ENCODE data around the gene SLC17A7. TPM values are rescaled to one million over a fixed set of nuclear protein-coding genes. Genes with fewer than 3 reads are reported as not detected.

Gene SLC17A7
- total RNA-seq, 1 donor from 2014 or later: 0.17 TPM

DNA sequence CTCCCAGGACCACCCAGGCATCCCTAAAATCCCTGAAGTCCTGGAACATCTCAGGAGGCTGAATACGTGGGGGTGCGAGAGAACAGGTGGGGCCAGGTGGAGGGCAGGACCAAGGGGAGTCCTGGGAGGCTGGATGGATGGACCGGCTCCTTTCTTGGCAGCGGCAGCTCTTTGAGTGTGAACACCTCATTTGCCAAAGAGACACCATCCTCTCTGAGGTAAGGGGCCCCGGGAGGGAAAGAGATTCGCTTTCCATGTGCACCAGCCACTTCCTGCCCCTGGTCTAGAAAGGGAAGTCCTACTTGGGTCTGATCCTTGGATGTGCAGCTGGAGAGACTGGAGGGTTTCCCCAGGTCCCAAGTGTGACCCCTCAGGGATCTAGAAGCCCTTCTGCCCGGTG is 34.2 kb downstream of the SLC17A7 start:
- no peak for DNase-seq

DNA sequence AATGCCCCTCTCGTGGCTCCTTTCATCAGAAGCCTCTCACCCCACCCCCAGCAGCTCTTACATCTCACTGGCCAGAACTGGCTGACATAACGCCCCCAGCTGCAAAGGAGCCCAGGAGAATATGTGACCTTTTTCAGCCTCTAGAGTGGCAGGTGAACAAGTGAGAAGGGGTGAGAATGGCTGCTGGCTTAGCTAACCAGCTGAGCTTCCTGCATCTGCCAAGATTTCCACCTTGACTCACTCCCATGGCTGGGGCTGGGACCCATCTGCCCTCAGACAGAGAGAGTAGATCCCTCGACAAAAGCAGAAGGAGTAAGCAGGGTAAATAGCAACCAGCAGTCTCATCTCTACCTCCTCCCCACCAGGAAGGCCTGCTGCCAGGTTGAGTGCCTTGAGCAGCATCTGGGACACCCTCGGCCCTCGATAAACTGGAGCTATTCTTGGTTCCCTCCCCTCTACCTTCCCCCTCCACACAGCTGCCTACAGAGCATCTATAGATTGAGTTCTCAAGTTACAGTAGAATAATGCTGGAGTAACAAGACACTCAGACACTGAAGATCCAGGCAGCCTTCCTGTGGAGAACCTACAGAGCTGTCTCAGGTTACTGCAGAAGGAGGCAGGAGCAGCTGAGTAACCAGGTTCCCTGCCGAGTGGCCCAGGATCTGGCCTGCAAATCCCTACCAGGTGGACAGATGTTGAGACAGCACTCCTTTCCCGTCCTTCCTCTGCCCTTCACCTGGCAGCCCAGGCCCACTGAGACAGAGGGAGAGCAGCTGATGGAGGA is 37.7 kb downstream of the SLC17A7 start:
- no peak for DNase-seq

DNA sequence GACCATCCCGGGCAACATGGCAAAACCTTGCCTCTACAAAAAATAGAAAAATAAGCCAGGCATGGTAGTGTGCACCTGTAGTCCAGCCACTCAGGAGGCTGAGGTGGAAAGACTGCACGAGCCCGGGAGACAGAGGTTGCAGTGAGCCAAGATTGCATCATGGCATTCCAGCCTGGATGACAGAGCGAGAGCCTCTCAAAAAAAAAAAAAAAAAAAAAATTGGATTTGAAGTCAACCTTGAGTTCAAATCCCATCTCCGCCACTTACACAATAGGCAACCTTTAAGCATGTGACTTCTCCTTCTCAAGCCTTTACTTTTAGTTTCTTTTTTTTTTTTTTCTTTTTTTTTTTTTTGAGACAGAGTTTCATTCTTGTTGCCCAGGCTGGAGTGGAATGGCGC is 41.3 kb downstream of the SLC17A7 start:
- DNase-seq: no peak

DNA sequence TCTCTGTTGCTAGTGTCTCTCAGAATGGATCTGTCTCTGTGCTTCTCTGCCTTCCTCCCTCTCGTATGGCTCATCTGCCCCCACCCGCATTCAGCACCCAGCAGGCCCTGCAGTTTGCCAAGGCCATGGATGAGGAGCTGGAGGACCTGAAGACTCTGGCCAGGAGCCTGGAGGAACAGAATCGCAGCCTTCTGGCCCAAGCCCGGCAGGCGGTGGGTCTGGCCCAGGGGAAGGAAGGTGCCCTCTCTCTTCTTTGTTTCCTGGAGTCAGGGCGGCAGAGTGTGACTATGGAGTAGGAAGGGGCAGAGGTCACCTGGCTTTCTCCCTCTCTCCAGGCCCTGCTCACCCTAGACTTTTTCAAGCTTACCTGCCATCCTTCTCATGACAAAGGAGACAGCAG is 42.4 kb downstream of the SLC17A7 start:
- DNase-seq: no peak

DNA sequence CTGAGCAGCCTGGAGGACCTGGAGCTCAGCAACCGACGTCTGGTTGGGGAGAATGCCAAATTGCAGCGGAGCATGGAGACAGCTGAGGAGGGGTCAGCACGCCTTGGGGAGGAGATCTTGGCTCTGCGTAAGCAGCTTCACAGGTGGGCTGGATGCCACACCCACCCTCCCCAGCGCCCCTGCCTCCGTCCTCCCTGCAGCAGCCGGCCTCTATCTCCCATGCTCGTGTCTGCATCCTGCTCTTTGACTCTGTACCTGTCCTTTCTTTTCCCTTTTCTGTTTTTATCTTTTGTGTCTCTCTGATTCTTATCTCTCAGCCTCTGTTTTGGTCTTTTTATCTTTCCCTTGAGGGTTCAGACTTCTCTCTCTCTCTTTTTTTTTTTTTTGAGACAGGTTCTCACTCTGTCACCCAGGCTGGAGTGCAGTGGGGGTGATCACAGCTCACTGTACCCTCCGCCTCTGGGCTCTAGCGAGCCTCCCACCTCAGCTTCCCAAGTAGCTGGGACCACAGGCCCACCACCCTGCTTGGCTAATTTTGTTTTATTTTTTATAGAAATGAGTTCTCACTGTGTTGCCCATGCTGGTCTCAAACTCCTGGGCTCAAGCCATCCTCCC is 43.2 kb downstream of the SLC17A7 start:
- no peak for DNase-seq

DNA sequence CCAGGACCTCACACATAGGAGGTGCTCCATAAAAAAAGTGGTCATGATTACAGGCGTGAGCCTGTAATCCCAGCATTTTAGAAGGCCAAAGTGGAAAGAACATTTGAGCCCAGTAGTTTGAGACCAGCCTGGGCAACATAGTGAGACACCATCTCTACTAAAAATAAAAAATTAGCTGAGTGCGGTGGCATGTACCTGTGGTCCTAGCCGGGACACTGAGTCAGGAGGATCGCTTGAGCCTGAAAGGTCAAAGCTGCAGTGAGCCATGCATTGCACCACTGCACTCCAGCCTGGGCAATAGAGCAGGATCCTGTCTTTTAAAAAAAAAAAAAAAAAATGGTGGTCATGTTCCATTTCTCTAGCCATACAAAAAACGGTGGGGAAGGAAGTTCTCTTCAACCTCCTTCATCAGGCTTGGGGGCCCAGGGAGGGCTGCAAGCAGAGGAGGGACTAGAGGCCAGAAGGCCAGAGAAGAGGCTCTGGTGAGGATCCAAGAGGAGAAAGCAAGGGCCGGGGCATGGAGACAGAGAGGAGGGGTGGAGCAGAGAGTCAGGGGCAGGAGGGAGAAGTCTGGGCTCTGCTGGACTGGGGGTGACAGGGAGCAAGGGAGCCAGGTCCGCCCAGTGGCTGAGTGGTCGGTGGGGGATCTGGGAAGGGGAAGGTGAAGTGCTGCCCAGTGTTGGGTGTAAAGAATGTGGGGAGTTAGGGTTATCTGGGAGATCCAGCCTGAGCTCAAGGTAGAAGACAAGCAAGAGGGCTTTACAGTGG is 44.4 kb downstream of the SLC17A7 start:
- no peak for DNase-seq

DNA sequence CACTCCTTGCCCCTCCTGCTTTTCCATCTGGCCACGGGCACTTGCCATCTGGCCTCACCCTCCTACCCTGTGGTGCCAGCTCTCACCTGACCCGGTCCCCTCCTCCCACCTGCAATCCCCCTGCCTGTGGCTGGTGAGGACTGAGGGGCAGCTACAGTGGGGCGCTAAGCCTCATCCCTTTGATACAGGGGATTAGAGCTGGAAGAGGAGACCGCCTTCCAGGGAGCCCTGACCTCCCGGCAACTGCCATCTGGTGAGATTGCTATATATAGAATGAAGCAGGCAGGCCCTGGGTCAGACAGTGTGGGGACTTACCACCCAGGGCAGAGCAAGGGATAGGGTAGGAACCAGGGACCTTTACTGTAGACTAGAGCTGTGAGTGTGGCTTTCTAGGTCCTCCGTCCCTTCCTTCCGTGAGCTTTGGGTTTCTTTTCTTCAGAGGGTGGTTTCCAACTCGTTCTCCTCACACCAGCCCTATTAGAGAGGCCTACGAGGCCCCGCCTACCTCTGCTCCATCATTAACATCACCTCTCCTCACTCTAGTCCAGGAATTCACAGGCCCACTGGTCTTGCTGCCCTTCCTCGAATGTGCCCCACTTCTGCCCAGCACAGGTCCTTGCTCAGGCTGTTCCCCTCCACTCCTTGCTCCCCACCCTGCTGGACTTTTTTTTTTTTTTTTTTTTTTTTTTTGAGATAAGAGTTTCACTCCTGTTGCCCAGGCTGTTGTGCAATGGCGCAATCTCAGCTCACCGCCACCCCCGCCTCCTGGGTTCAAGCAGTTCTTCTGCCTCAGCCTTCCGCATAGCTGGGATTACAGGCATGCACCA is 45.5 kb downstream of the SLC17A7 start:
- DNase-seq: no peak

DNA sequence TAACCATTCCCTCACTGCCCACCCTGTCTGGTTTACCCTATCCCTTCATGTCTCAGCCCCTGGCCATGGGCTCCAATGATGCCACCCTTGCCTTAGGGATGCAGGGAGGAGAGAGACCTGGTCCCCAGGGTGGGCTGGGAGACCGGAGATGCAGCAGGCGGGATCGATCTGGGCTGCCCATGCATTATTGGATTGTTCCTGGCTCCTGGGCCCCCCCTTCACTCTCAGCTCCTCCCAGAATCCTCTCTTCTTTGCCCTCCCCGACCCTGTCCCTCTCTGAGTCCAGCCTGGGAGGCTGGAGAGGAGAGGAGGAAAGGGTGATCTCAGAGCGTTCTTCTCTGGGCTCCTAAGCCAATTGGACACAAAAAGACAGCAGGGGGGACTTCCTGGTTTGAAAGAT is 47.4 kb downstream of the SLC17A7 start:
- no peak for DNase-seq

DNA sequence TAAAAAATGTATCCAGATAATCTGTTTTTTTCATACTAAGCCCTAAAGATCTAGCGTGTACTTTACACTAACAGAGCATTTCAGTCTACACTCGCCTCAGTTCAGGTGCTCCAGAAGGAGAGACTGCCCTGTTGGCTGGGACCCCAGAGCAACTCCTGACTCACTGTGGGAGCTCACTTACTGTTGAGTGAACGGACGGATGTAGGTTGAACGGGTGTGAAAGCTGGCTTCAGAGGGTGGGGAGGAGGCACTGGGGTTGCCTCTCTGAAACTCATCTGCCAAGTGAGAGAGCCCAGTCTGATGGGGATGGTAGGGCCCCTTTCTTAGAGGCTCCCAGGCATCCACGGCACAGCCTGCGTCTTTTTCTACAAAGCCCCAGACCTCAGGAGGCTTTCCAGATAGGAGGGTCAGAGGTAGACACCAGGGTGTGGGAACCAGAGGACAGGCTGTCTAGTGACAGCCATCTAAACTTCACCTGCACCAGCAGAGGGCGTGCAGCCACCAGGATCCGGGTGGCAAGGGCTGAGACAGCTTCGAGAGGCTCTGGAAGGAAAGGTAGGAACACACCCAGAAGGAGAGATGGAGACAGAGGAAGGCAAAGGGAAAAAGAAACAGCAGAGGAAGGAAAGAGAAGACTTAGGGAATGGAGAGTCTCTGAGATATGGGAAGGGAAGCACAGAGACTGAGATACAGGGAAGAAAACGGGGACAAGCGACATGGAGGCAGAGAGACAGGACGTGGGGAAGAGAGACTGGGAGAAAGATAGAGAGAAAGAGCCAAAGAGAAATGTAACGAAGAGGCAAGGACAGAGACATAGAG is 49.5 kb downstream of the SLC17A7 start:
- DNase-seq: peak; percentile 81

DNA sequence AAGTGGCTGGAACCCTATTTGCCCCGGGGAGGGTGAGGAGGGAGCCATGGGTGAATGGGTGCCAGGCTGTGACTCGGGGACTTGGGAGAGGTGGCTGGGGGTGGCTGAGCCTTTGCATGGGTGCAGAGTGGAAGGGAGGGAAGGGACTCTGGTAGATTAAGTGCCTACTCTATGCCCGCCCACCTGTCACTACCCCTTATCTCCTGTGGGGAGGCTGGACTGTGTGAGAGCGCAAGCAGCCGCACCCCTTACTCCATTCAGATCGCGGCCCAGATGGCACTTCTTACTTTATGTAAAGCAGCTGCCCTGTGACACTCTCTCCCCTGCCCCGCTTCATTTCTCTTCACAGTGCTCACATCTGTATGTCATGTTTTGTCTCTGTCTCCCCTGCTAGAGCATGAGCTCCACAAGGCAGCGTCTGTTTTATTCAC is 50.4 kb downstream of the SLC17A7 start:
- no peak for DNase-seq

DNA sequence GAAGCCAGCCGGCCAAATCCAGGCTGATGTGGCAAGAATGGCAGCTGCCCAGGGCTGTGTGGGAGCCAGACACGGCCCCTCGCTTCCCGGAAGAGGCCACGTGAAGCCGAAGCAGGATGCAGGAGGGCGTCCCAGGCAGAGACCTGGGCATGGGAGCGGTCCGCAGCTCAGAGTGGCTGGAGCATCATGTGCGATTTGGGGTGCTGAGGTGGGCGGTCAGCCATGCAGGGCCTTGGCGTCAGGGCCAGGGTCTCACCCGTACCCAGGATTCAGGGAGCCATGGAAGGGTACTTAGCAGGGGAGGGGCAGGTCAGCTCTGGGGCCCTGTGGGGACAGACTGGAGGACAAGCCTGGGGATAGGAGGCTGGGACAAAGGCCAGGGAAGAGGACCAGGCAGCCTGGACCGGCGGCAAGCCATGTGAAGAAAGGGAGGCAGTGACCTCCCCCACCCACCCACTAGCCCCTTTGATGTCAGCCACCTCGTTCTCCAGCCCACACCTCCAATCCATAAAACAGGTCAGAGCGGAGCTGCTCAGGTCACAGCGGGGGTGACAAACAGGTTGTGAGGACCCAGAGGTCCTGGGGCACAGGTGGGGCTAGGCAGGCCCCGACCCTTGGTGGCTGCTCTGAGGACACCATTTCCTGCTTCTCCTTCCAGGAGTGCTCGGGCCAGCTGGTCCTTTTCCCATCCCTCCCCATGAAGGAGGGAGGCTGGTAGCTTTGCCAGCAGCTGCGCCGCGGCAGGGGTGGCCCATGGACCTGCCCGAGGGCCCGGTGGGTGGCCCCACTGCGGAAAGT is 51.0 kb downstream of the SLC17A7 start:
- DNase-seq: no peak

DNA sequence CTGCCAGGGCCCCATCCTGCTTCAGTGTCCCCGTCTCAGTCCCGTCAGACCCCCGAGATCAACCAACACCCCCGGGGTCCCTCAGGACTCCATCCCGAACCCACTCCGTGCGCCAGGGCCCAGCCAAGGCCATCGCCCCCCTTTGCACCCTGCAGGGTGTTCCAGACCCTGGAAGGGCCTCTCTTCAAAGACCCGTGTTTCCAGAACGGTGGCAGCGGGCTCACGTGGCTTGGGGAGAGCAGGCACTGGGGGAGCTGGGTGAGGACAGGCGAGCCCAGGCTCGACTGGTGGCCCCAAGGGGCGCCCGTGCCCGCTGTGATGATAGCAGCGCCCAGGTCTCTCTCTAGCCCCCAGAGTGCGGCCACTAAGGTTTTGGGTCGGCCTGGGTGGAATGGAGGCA is 51.9 kb downstream of the SLC17A7 start:
- no peak for DNase-seq

DNA sequence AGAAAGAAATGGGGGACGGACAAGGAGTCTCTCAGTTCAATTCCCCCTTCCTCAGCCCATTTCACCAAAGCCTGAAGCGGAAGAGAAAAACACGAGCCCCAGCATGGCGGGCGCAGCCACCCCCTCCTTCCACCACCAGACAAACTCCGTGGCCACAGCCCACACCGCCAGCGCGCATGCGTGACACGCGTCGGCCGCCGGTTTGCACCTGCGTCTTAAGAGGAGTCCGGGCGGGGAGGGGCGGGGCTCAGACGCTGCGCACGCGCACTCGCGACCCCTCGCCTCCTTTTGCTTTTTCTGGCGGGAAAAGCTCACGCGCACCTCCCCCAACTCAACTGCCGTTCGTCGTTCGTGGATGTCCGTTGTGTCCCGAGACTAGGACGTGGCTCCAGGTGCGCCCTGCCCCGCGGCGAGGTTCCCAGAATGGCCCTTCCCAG is 53.4 kb downstream of the SLC17A7 start, which contains the start of gene KASH5:
Gene KASH5 (plus strand): TSS at position 314 of the 437 bp plus-strand sequence. CDS start 2,635 bp downstream, outside the sequence.
- DNase-seq: peak; percentile 87

DNA sequence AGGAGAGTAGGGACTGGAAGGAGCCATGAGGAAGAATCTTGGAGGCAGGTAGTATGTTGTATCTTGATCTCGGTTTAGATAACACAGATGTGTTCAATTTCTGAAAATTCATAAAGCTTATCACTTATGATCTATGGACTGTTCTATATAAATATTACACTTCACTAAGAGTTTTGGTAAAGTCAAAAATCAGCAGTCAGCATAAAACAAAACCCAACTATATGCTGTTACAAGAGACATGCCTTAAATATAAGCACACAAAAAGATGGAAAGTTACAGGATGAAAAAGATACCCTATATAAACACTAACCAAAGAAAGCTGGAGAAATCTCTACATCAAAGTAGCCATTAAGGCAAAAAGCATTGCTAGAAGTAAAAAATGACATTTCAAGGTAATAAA is 57.7 kb downstream of the SLC17A7 start:
- no peak for DNase-seq

DNA sequence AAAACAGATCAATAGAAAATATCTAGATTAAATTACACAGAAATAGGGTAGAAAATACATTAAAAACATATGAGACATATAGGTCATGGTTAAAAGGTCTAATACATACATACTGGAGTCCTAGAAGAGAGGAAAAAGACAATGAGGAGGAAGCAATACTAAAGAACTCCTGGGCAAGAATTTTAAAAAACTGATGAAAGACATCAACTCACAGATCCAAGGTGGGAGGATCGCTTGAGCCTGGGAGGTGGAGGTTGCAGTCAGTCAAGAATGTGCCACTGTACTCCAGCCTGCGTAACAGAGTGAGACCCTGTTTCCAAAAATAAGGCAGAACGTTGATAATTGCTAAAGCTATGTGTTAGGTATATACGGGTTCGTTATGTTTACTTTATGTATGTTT is 58.7 kb downstream of the SLC17A7 start:
- no peak for DNase-seq

DNA sequence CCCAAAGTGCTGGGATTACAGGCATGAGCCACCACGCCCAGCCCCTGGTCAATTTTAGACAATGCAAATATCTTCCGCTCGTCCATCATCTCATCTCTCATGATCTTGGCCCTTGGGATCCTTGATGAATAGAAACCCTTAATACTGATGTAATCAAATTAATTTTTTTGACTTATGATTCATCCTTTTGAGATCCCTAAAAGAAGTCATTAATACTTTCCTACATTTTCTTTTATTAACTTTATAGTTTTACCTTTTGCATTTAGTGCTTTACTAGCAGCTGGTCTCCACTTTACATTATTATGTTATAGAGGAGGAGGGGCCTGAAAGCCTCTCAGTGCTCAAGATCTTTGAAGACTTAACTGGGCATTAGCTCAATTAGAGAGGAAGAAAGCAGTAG is 60.9 kb downstream of the SLC17A7 start:
- no peak for DNase-seq
